ENCODE measurements around the gene DDX31.

The DDX31 gene

GRCh38 chr9:132552041-132552440, 117.7 kb downstream of the DDX31 start:
- Histone ChIP-seq H3K9me3 (ENCODE audit: insufficient read depth, low read depth, low read length) (no peaks in the 10 kb centered on the region), H3K4me3 (ENCODE audit: low read length) (no peak overlapping the region), H3K9ac (ENCODE audit: low read depth, low read length) (no peak overlapping the region), H3K36me3 (ENCODE audit: insufficient read depth, low read depth, low read length) (no peaks in the 10 kb centered on the region), H3K4me1 (ENCODE audit: insufficient read depth, low read length) (no peaks in the 10 kb centered on the region), H3K27me3 (ENCODE audit: insufficient read depth, low read length) (no peaks in the 10 kb centered on the region), H3K27ac (ENCODE audit: low read length) (no peak overlapping the region)

GRCh38 chr9:132551556-132551955, 118.2 kb downstream of the DDX31 start:
- Histone ChIP-seq H3K27me3 (ENCODE audit: insufficient read depth, low read length) (no peaks in the 10 kb centered on the region), H3K9ac (ENCODE audit: low read depth, low read length) (no peak overlapping the region), H3K9me3 (ENCODE audit: insufficient read depth, low read depth, low read length) (no peaks in the 10 kb centered on the region), H3K27ac (ENCODE audit: low read length) (no peak overlapping the region), H3K4me1 (ENCODE audit: insufficient read depth, low read length) (no peaks in the 10 kb centered on the region), H3K4me3 (ENCODE audit: low read length) (no peak overlapping the region), H3K36me3 (ENCODE audit: insufficient read depth, low read depth, low read length) (no peaks in the 10 kb centered on the region)

DNA sequence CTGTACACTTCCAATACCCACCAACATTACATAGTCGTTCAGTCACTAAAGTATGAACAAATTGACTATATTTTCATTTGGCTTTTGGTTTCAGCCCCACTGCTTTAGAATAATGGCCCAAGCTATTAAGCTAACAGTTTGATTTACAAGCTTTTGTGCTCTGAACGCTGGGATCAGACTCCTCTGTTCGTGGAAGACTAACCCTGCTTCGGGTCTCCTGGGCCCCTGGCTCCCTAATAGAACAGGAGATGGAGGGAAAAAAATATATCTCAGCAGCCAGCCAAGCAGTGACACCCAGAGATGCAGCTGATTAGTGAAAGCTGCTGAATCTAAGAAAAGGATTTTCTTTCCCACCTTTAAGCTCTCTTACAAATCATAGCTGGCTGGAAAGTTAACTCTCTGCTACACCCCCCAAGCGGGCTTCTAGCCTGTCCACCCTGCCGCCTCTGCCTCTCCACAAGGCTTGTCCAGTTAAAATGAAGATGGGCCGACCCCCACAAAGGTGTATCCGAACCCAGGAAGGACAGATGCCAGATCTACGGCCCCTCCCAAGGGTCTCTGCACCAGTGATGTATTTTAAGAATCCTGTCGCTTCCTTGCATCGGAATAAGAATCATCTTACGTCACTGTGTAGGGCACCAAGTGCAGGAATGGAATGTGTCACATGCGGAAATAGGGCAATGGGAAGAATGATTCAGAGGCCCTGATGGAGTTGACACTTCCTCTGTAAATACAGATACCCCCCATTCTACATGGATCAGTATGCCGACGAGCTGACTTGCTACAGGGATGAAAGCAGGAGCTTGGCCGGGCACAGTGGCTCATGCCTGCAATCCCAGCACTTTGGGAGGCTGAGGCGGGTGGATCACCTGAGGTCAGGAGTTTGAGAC, 120.8 kb downstream of the DDX31 start:
- no peak overlapping the region for H3K27ac ChIP-seq (ENCODE audit: low read length)
- H3K4me3 ChIP-seq (ENCODE audit: low read length) = no peak overlapping the region
- no peaks in the 10 kb centered on the region for H3K36me3 ChIP-seq (ENCODE audit: insufficient read depth, low read depth, low read length)
- H3K9me3 ChIP-seq (ENCODE audit: insufficient read depth, low read depth, low read length) = no peaks in the 10 kb centered on the region
- H3K9ac ChIP-seq (ENCODE audit: low read depth, low read length) = no peak overlapping the region
- no peaks in the 10 kb centered on the region for H3K27me3 ChIP-seq (ENCODE audit: insufficient read depth, low read length)
- H3K4me1 ChIP-seq (ENCODE audit: insufficient read depth, low read length) = no peaks in the 10 kb centered on the region

GRCh38 chr9:132547976-132548730, 121.6 kb downstream of the DDX31 start:
- Histone ChIP-seq H3K27me3 (ENCODE audit: insufficient read depth, low read length) (no peaks in the 10 kb centered on the region), H3K4me1 (ENCODE audit: insufficient read depth, low read length) (no peaks in the 10 kb centered on the region), H3K36me3 (ENCODE audit: insufficient read depth, low read depth, low read length) (no peaks in the 10 kb centered on the region), H3K4me3 (ENCODE audit: low read length) (no peak overlapping the region), H3K9me3 (ENCODE audit: insufficient read depth, low read depth, low read length) (no peaks in the 10 kb centered on the region), H3K27ac (ENCODE audit: low read length) (no peak overlapping the region), H3K9ac (ENCODE audit: low read depth, low read length) (no peak overlapping the region)

- H3K9ac ChIP-seq (ENCODE audit: low read depth, low read length) = no peak overlapping the region
- H3K4me1 ChIP-seq (ENCODE audit: insufficient read depth, low read length) = no peaks in the 10 kb centered on the region
- H3K36me3 ChIP-seq (ENCODE audit: insufficient read depth, low read depth, low read length) = no peaks in the 10 kb centered on the region
- H3K27ac ChIP-seq (ENCODE audit: low read length) = no peak overlapping the region
- H3K4me3 ChIP-seq (ENCODE audit: low read length) = no peak overlapping the region
- H3K27me3 ChIP-seq (ENCODE audit: insufficient read depth, low read length) = no peaks in the 10 kb centered on the region
- no peaks in the 10 kb centered on the region for H3K9me3 ChIP-seq (ENCODE audit: insufficient read depth, low read depth, low read length)
Observed at GRCh38 chr9:132547436-132547835, 122.3 kb downstream of the DDX31 start.

DNA sequence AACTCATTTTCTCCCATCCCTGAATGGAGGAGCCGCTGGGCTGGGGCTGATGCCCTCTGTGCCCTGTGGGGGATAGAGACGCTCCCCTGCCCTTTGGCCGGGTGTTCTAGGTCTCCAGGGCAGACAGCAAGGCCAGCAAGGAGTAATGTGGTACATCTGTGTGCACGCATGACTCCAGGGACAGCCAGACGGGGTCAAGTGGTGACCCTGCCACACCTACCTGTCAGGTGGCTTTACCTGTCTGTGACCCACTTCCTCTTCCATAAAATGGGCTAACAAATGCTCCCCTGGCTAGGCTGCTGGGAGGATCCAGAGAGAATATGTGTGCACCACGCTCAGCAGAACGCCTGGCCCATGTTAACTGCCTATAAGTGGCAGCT, 122.7 kb downstream of the DDX31 start:
- H3K4me1 ChIP-seq (ENCODE audit: insufficient read depth, low read length) = no peaks in the 10 kb centered on the region
- H3K27ac ChIP-seq (ENCODE audit: low read length) = no peak overlapping the region
- H3K9me3 ChIP-seq (ENCODE audit: insufficient read depth, low read depth, low read length) = no peaks in the 10 kb centered on the region
- no peaks in the 10 kb centered on the region for H3K36me3 ChIP-seq (ENCODE audit: insufficient read depth, low read depth, low read length)
- no peaks in the 10 kb centered on the region for H3K27me3 ChIP-seq (ENCODE audit: insufficient read depth, low read length)
- H3K9ac ChIP-seq (ENCODE audit: low read depth, low read length) = no peak overlapping the region
- no peak overlapping the region; the same call in 1 of the 2 replicates for H3K4me3 ChIP-seq (ENCODE audit: low read length)

DNA sequence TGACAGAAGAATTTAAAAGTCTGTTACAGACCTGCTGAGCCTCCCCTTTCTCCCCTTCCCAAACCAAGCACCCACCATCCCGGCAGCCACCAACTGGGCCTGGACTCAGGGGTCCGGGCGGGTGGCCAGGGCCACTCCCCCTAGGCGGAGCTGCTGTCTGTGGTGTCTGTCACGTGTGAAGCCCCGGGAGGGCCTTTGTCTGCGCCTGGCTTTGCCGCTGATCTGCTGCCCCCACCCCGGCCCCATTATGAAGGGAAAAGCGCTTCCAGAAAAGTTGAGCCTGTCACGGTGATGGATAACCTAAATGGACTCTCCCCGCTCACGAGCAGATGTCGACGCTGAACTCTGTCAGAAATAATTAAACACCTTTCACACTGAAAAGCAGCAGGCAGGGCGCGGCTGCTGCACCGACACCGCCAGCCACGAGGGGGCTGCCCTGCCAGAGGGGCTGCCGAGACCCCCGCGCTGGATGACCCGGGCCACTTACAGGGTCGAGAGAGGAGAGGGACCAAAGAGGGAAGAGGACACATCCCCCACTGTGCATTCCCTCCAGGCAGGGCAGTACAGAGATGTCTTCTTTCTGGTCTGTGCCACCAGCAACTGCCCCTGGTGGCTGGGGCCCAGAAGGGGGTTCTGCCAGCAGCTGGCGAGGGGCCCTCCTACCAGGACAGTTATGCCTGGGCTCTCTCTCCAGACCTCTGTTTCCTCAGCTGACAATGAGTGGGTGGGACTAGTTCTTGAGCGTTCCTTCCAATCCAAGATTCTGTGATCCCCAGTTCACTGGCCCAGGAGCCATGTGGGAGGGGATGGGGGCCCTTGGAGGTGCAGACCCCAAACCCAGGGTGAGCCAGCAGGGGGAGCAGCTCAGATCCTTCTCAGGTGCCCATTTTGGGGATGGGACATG, 123.4 kb downstream of the DDX31 start:
- no peak overlapping the region for H3K27ac ChIP-seq (ENCODE audit: low read length)
- no peak overlapping the region; the same call in 1 of the 2 replicates for H3K9ac ChIP-seq (ENCODE audit: low read depth, low read length)

DNA sequence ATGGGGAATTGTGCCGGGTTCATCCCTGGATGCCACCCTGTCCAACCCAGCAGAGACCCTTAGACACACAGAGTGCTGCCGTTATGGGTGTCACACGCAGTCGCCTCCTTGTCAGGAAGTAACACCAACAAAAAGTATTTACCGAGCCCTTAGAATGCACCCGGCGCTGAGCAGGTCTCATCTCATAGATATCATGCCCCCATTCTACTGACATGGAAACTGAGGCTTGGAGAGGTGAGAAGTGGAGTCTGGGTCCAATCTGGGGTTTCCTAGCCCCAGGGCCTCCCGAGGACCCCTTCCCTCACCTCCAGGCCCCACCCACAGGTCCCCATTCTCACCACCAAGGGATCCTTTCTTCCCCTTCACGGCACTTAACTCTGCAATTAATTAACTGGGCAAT, 124.2 kb downstream of the DDX31 start:
- H3K9ac ChIP-seq (ENCODE audit: low read depth, low read length) = no peak overlapping the region
- H3K27me3 ChIP-seq (ENCODE audit: insufficient read depth, low read length) = no peaks in the 10 kb centered on the region
- peaks cover 4% of the 10 kb centered on the region; the same call in 1 of the 2 replicates for H3K4me1 ChIP-seq (ENCODE audit: insufficient read depth, low read length)

More for the DNA sequence above, 123.4 kb downstream of the DDX31 start:
- Histone ChIP-seq H3K4me3 (ENCODE audit: low read length) (peak overlapping the region; percentile 61), H3K36me3 (ENCODE audit: insufficient read depth, low read depth, low read length) (no peaks in the 10 kb centered on the region), H3K27me3 (ENCODE audit: insufficient read depth, low read length) (no peaks in the 10 kb centered on the region), H3K4me1 (ENCODE audit: insufficient read depth, low read length) (no peaks in the 10 kb centered on the region), H3K9me3 (ENCODE audit: insufficient read depth, low read depth, low read length) (no peaks in the 10 kb centered on the region)

DNA sequence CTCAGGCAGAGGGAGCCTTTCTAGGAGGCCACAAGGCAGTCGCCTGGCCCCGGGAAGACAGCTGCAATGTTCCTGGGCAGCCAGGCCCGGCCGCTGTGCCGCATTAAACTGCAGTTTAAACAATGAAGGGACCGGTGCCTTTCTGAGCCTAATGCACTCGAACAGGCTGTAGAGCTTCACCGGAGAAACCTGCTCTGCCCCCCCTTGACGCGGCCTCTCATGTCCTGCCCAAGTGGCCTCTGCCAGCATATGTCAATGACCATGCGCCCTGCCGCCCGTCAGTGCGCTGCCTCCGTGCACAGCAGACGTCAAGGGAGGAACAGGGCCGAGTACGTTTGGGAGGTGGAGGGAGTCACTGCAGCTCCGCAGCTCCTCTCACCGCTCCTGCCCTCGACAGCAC, 125.8 kb downstream of the DDX31 start:
- Histone ChIP-seq H3K27ac (ENCODE audit: low read length) (no peak overlapping the region), H3K4me1 (ENCODE audit: insufficient read depth, low read length) (peaks cover 9% of the 10 kb centered on the region; the same call in 1 of the 2 replicates), H3K9me3 (ENCODE audit: insufficient read depth, low read depth, low read length) (no peaks in the 10 kb centered on the region), H3K9ac (ENCODE audit: low read depth, low read length) (no peak overlapping the region), H3K36me3 (ENCODE audit: insufficient read depth, low read depth, low read length) (no peaks in the 10 kb centered on the region), H3K27me3 (ENCODE audit: insufficient read depth, low read length) (no peaks in the 10 kb centered on the region), H3K4me3 (ENCODE audit: low read length) (no peak overlapping the region)

More for the DNA sequence above, 124.2 kb downstream of the DDX31 start:
- no peaks in the 10 kb centered on the region for H3K9me3 ChIP-seq (ENCODE audit: insufficient read depth, low read depth, low read length)
- no peak overlapping the region; the same call in 1 of the 2 replicates for H3K4me3 ChIP-seq (ENCODE audit: low read length)
- H3K27ac ChIP-seq (ENCODE audit: low read length) = no peak overlapping the region
- H3K36me3 ChIP-seq (ENCODE audit: insufficient read depth, low read depth, low read length) = no peaks in the 10 kb centered on the region

DNA sequence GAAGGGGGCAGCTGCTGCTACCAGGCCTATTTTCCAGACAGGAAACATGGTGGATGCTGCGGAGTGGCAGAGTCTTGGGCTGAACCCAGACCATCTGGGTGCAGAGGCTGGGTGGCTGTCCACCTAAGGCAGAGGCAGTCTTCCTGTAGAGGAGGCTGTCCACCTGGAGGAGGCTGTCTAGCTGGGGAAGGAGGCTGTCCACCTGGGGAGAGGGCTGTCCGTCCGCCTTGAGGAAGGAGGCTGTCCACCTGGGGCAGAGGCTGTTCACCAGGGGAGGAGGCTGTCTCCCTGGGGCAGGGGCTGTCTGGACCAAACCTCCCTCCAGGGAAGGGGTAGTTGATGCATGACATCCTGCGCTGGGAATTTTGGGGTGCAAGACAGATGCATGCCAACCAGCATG, 126.5 kb downstream of the DDX31 start:
- H3K27me3 ChIP-seq (ENCODE audit: insufficient read depth, low read length) = no peaks in the 10 kb centered on the region

More for the DNA sequence above, 126.5 kb downstream of the DDX31 start:
- H3K9me3 ChIP-seq (ENCODE audit: insufficient read depth, low read depth, low read length) = no peaks in the 10 kb centered on the region
- no peak overlapping the region for H3K27ac ChIP-seq (ENCODE audit: low read length)
- no peak overlapping the region for H3K4me3 ChIP-seq (ENCODE audit: low read length)
- H3K9ac ChIP-seq (ENCODE audit: low read depth, low read length) = no peak overlapping the region
- H3K4me1 ChIP-seq (ENCODE audit: insufficient read depth, low read length) = peaks cover 9% of the 10 kb centered on the region; the same call in 1 of the 2 replicates
- H3K36me3 ChIP-seq (ENCODE audit: insufficient read depth, low read depth, low read length) = no peaks in the 10 kb centered on the region

Measured in iPS-20b (cell line).